ENCODE data around the gene SV2B.

GRCh38 chr15:91281947-91282346 lies 181.9 kb downstream of the SV2B start:
- TF ChIP-seq CTCF (conservative IDR thresholded peaks at IDR 0.05): no peak
- TF ChIP-seq ZFX (IDR thresholded peaks at IDR 0.05): no peak

Data from C4-2B (cell line).